Fibroblast of skin of scalp (primary cell): Measurements from ENCODE around the gene INPP5A.
"Not testable (repeated sequence)": the region's sequence is repeated elsewhere in the genome, so short reads cannot be mapped to it uniquely, and the experiment has no call there.

Source experiments
- DNase-seq: peaks from one replicate; pipeline ENCODE4 v3.0.0-alpha.2; 2013

The INPP5A gene

GRCh38 chr10:132565516-132566209, 28.1 kb downstream of the INPP5A start:
- no peak for DNase-seq

GRCh38 chr10:132566892-132567291, 29.3 kb downstream of the INPP5A start:
- DNase-seq, result no peak

- DNase-seq, result no peak
These were observed 32.7 kb downstream of the INPP5A start for GRCh38 chr10:132570265-132570664.

- DNase-seq, result no peak
These were observed 33.4 kb downstream of the INPP5A start for GRCh38 chr10:132570771-132571649.

GRCh38 chr10:132571650-132572544, 34.3 kb downstream of the INPP5A start:
- DNase-seq, result peak; percentile 85

- DNase-seq, result peak; percentile 21
These were observed 35.0 kb downstream of the INPP5A start for GRCh38 chr10:132572545-132572937.

- DNase-seq, result not testable (repeated sequence)
These were observed 35.4 kb downstream of the INPP5A start for GRCh38 chr10:132572946-132573345.

- DNase-seq, result no peak
These were observed 36.7 kb downstream of the INPP5A start for GRCh38 chr10:132574288-132574687.

- DNase-seq, result peak; percentile 66
These were observed 37.3 kb downstream of the INPP5A start for GRCh38 chr10:132574783-132575319.

GRCh38 chr10:132575320-132576201, 38.0 kb downstream of the INPP5A start:
- peak; percentile 79 for DNase-seq

- DNase-seq, result no peak
These were observed 39.2 kb downstream of the INPP5A start for GRCh38 chr10:132576671-132577349.

GRCh38 chr10:132577350-132578003, 39.9 kb downstream of the INPP5A start:
- DNase-seq, result no peak

- DNase-seq, result no peak
These were observed 40.8 kb downstream of the INPP5A start for GRCh38 chr10:132578287-132578951.

- no peak for DNase-seq
These were observed 41.7 kb downstream of the INPP5A start for GRCh38 chr10:132579027-132579859.

- DNase-seq, result no peak
These were observed 42.6 kb downstream of the INPP5A start for GRCh38 chr10:132580143-132580542.

- DNase-seq, result no peak
These were observed 43.0 kb downstream of the INPP5A start for GRCh38 chr10:132580617-132581016.

GRCh38 chr10:132582137-132582536, 44.5 kb downstream of the INPP5A start:
- DNase-seq, result no peak

- DNase-seq, result no peak
These were observed 45.2 kb downstream of the INPP5A start for GRCh38 chr10:132582771-132583170.

- peak; percentile 17 for DNase-seq
These were observed 45.9 kb downstream of the INPP5A start for GRCh38 chr10:132583456-132583855.
